ENCODE data around the gene FTO.

The FTO gene

GRCh38 chr16:54112451-54113206 is 408.7 kb downstream of the FTO start:
- no peak for DNase-seq (ENCODE audit: low read depth, low spot score)
- H3K4me3 ChIP-seq (ENCODE audit: low read length): no peak overlapping the region
- no peaks in the 10 kb centered on the region for H3K36me3 ChIP-seq (ENCODE audit: control insufficient read depth, insufficient read depth, low read length)
- H3K27me3 ChIP-seq (ENCODE audit: control insufficient read depth, insufficient read depth, low read length): no peaks in the 10 kb centered on the region
- H3K27ac ChIP-seq (ENCODE audit: low read length): no peak overlapping the region
- H3K9me3 ChIP-seq (ENCODE audit: control insufficient read depth, insufficient read depth, low read length): no peaks in the 10 kb centered on the region
- H3K4me1 ChIP-seq (ENCODE audit: control insufficient read depth, insufficient read depth, low read length): no peaks in the 10 kb centered on the region
- no CpG with 5 or more reads among the region's 8 CpGs for WGBS (ENCODE audit: insufficient coverage, insufficient read length)

- Histone ChIP-seq H3K27ac (ENCODE audit: low read length) (no peak overlapping the region), H3K4me3 (ENCODE audit: low read length) (no peak overlapping the region), H3K9me3 (ENCODE audit: control insufficient read depth, insufficient read depth, low read length) (no peaks in the 10 kb centered on the region), H3K27me3 (ENCODE audit: control insufficient read depth, insufficient read depth, low read length) (no peaks in the 10 kb centered on the region), H3K36me3 (ENCODE audit: control insufficient read depth, insufficient read depth, low read length) (no peaks in the 10 kb centered on the region), H3K4me1 (ENCODE audit: control insufficient read depth, insufficient read depth, low read length) (no peaks in the 10 kb centered on the region)
- DNase-seq (ENCODE audit: low read depth, low spot score): no peak
- WGBS (ENCODE audit: insufficient coverage, insufficient read length): no CpG with 5 or more reads among the region's 9 CpGs
Measured at GRCh38 chr16:54115558-54115957, 411.6 kb downstream of the FTO start.

GRCh38 chr16:54116124-54116655 is 412.2 kb downstream of the FTO start:
- H3K36me3 ChIP-seq (ENCODE audit: control insufficient read depth, insufficient read depth, low read length): no peaks in the 10 kb centered on the region
- no peak overlapping the region for H3K27ac ChIP-seq (ENCODE audit: low read length)
- H3K4me1 ChIP-seq (ENCODE audit: control insufficient read depth, insufficient read depth, low read length): no peaks in the 10 kb centered on the region
- H3K27me3 ChIP-seq (ENCODE audit: control insufficient read depth, insufficient read depth, low read length): no peaks in the 10 kb centered on the region
- no peak for DNase-seq (ENCODE audit: low read depth, low spot score)
- no peak overlapping the region for H3K4me3 ChIP-seq (ENCODE audit: low read length)
- no CpG with 5 or more reads among the region's 17 CpGs for WGBS (ENCODE audit: insufficient coverage, insufficient read length)
- H3K9me3 ChIP-seq (ENCODE audit: control insufficient read depth, insufficient read depth, low read length): no peaks in the 10 kb centered on the region

- no peaks in the 10 kb centered on the region for H3K4me1 ChIP-seq (ENCODE audit: control insufficient read depth, insufficient read depth, low read length)
- H3K4me3 ChIP-seq (ENCODE audit: low read length): no peak overlapping the region
- H3K9me3 ChIP-seq (ENCODE audit: control insufficient read depth, insufficient read depth, low read length): no peaks in the 10 kb centered on the region
- no CpG with 5 or more reads among the region's 3 CpGs for WGBS (ENCODE audit: insufficient coverage, insufficient read length)
- H3K27me3 ChIP-seq (ENCODE audit: control insufficient read depth, insufficient read depth, low read length): no peaks in the 10 kb centered on the region
- no peak for DNase-seq (ENCODE audit: low read depth, low spot score)
- H3K36me3 ChIP-seq (ENCODE audit: control insufficient read depth, insufficient read depth, low read length): no peaks in the 10 kb centered on the region
- H3K27ac ChIP-seq (ENCODE audit: low read length): no peak overlapping the region
Measured at GRCh38 chr16:54118846-54119245, 414.9 kb downstream of the FTO start.

- Histone ChIP-seq H3K36me3 (ENCODE audit: control insufficient read depth, insufficient read depth, low read length) (no peaks in the 10 kb centered on the region), H3K27me3 (ENCODE audit: control insufficient read depth, insufficient read depth, low read length) (no peaks in the 10 kb centered on the region), H3K4me3 (ENCODE audit: low read length) (no peak overlapping the region), H3K27ac (ENCODE audit: low read length) (no peak overlapping the region), H3K4me1 (ENCODE audit: control insufficient read depth, insufficient read depth, low read length) (no peaks in the 10 kb centered on the region), H3K9me3 (ENCODE audit: control insufficient read depth, insufficient read depth, low read length) (no peaks in the 10 kb centered on the region)
- DNase-seq (ENCODE audit: low read depth, low spot score): no peak
- WGBS (ENCODE audit: insufficient coverage, insufficient read length): no CpG with 5 or more reads among the region's 8 CpGs
Measured at GRCh38 chr16:54120846-54121480, 417.0 kb downstream of the FTO start.

GRCh38 chr16:54121539-54122295 is 417.8 kb downstream of the FTO start:
- Histone ChIP-seq H3K4me3 (ENCODE audit: low read length) (no peak overlapping the region), H3K27me3 (ENCODE audit: control insufficient read depth, insufficient read depth, low read length) (no peaks in the 10 kb centered on the region), H3K36me3 (ENCODE audit: control insufficient read depth, insufficient read depth, low read length) (no peaks in the 10 kb centered on the region), H3K27ac (ENCODE audit: low read length) (no peak overlapping the region), H3K4me1 (ENCODE audit: control insufficient read depth, insufficient read depth, low read length) (no peaks in the 10 kb centered on the region), H3K9me3 (ENCODE audit: control insufficient read depth, insufficient read depth, low read length) (no peaks in the 10 kb centered on the region)
- no peak for DNase-seq (ENCODE audit: low read depth, low spot score)
- no CpG with 5 or more reads among the region's 35 CpGs for WGBS (ENCODE audit: insufficient coverage, insufficient read length)

- Histone ChIP-seq H3K27me3 (ENCODE audit: control insufficient read depth, insufficient read depth, low read length) (no peaks in the 10 kb centered on the region), H3K27ac (ENCODE audit: low read length) (no peak overlapping the region), H3K4me3 (ENCODE audit: low read length) (no peak overlapping the region), H3K4me1 (ENCODE audit: control insufficient read depth, insufficient read depth, low read length) (no peaks in the 10 kb centered on the region), H3K9me3 (ENCODE audit: control insufficient read depth, insufficient read depth, low read length) (no peaks in the 10 kb centered on the region), H3K36me3 (ENCODE audit: control insufficient read depth, insufficient read depth, low read length) (no peaks in the 10 kb centered on the region)
- WGBS (ENCODE audit: insufficient coverage, insufficient read length): no CpG with 5 or more reads among the region's 4 CpGs
- DNase-seq (ENCODE audit: low read depth, low spot score): no peak
Measured at GRCh38 chr16:54123766-54124165, 419.8 kb downstream of the FTO start.

GRCh38 chr16:54125751-54126655 is 422.0 kb downstream of the FTO start:
- no CpG with 5 or more reads among the region's 6 CpGs for WGBS (ENCODE audit: insufficient coverage, insufficient read length)
- Histone ChIP-seq H3K9me3 (ENCODE audit: control insufficient read depth, insufficient read depth, low read length) (no peaks in the 10 kb centered on the region), H3K27ac (ENCODE audit: low read length) (no peak overlapping the region), H3K4me3 (ENCODE audit: low read length) (no peak overlapping the region), H3K27me3 (ENCODE audit: control insufficient read depth, insufficient read depth, low read length) (no peaks in the 10 kb centered on the region), H3K4me1 (ENCODE audit: control insufficient read depth, insufficient read depth, low read length) (no peaks in the 10 kb centered on the region), H3K36me3 (ENCODE audit: control insufficient read depth, insufficient read depth, low read length) (no peaks in the 10 kb centered on the region)
- DNase-seq (ENCODE audit: low read depth, low spot score): no peak

GRCh38 chr16:54126907-54127306 is 423.0 kb downstream of the FTO start:
- no peak overlapping the region for H3K27ac ChIP-seq (ENCODE audit: low read length)
- H3K4me3 ChIP-seq (ENCODE audit: low read length): no peak overlapping the region
- no CpG with 5 or more reads among the region's 4 CpGs for WGBS (ENCODE audit: insufficient coverage, insufficient read length)
- no peak for DNase-seq (ENCODE audit: low read depth, low spot score)
- H3K36me3 ChIP-seq (ENCODE audit: control insufficient read depth, insufficient read depth, low read length): no peaks in the 10 kb centered on the region
- no peaks in the 10 kb centered on the region for H3K27me3 ChIP-seq (ENCODE audit: control insufficient read depth, insufficient read depth, low read length)
- no peaks in the 10 kb centered on the region for H3K4me1 ChIP-seq (ENCODE audit: control insufficient read depth, insufficient read depth, low read length)
- H3K9me3 ChIP-seq (ENCODE audit: control insufficient read depth, insufficient read depth, low read length): no peaks in the 10 kb centered on the region

Measured in iPS DF 6.9 (cell line).